Tibial artery (tissue), 4 donors: ENCODE data around the gene TRMT2A.

Experiments
- DNase-seq, 2 donors: peaks; one replicate each; pipeline ENCODE4 v3.0.0-alpha.2; 2019
- H3K27ac ChIP-seq, 2 donors: fragments of 200-600 bp; sonication (generic) in 1 of 2; 1 replicate in 1 of 2; 2 replicates in 1 of 2; pipeline ENCODE4 v1.5.1; 2018 to 2019; ENCODE audit warnings: mild to moderate bottlenecking in 1 of 2
- H3K27me3 ChIP-seq, 2 donors: fragments of 200-600 bp; sonication (generic) in 1 of 2; one replicate each; pipeline versions ENCODE4 v1.5.1 to v1.6.0; 2016 to 2019
- H3K36me3 ChIP-seq, 3 donors: fragments of 200-600 bp; sonication (generic) in 2 of 3; one replicate each; pipeline ENCODE4 v1.5.1; 2016 to 2019; ENCODE audit warnings: mild to moderate bottlenecking in 2 of 3
- H3K4me1 ChIP-seq, 4 donors: fragments of 200-600 bp; sonication (generic) in 2 of 4; 1 replicate in 3 of 4; 2 replicates in 1 of 4; pipeline ENCODE4 v1.5.1; 2016 to 2019
- H3K4me3 ChIP-seq, 2 donors: fragments of 200-600 bp; sonication (generic) in 1 of 2; 1 replicate in 1 of 2; 2 replicates in 1 of 2; pipeline ENCODE4 v1.5.1; 2018 to 2019; ENCODE audit warnings: mild to moderate bottlenecking in 2 of 2
- H3K9me3 ChIP-seq, 3 donors: fragments of 200-600 bp; sonication (generic) in 1 of 3; one replicate each; pipeline ENCODE4 v1.5.1; 2016 to 2019
- intact Hi-C: fragments of 100-400 bp; cut with DNase I; formaldehyde crosslinking; loops from one replicate; pipeline ENCODE4 v1.15.0; 2023; ENCODE audit warnings: low total_unique reads
- TF ChIP-seq, protein P1 (sequence below), 2 experiments: fragments of 200-600 bp in 1 of 2; fragments of 450-650 bp in 1 of 2; IDR thresholded peaks; one replicate each; pipeline ENCODE4 v1.5.1; 2017 to 2019; ENCODE audit warnings: antibody characterized with exemption in 2 of 2, mild to moderate bottlenecking in 1 of 2, moderate library complexity in 1 of 2

Gene TRMT2A

GRCh38 chr22:20147237-20147988 lies 30.4 kb upstream of the TRMT2A start:
- no peaks in the 10 kb centered on the region for H3K9me3 ChIP-seq
- H3K4me3 ChIP-seq: no peak overlapping the region
- H3K36me3 ChIP-seq: peaks cover 3 to 42% (median 21%) of the 10 kb centered on the region in 3 donors
- no peak for DNase-seq
- H3K27ac ChIP-seq: no peak overlapping the region
- H3K27me3 ChIP-seq: no peaks in the 10 kb centered on the region
- H3K4me1 ChIP-seq: no peaks in the 10 kb centered on the region
- intact Hi-C loops: no loop called here
- TF ChIP-seq, protein P1, sequence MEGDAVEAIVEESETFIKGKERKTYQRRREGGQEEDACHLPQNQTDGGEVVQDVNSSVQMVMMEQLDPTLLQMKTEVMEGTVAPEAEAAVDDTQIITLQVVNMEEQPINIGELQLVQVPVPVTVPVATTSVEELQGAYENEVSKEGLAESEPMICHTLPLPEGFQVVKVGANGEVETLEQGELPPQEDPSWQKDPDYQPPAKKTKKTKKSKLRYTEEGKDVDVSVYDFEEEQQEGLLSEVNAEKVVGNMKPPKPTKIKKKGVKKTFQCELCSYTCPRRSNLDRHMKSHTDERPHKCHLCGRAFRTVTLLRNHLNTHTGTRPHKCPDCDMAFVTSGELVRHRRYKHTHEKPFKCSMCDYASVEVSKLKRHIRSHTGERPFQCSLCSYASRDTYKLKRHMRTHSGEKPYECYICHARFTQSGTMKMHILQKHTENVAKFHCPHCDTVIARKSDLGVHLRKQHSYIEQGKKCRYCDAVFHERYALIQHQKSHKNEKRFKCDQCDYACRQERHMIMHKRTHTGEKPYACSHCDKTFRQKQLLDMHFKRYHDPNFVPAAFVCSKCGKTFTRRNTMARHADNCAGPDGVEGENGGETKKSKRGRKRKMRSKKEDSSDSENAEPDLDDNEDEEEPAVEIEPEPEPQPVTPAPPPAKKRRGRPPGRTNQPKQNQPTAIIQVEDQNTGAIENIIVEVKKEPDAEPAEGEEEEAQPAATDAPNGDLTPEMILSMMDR (IDR thresholded peaks at IDR 0.05): no peak

DNA sequence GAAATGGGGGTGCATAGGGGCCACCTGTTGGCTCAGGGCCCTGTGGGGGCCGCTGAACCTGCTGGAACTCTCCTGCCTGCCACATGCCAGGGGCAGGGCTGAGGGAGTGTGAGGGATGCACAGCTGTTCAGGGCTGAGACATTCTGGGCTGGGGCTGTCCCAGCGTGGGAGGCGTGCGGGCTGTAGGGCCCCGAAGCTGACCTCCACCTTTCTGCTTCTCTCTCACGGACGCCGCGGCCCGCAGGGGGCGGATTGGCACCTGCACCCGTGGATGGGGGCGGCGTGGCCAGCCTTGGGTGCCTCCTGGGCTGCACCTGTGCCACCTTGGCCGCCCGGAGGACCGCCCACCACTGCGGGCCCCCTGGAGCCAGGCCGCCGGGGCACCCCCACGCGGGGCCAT lies 29.8 kb upstream of the TRMT2A start:
- intact Hi-C loops: no loop called here

DNA sequence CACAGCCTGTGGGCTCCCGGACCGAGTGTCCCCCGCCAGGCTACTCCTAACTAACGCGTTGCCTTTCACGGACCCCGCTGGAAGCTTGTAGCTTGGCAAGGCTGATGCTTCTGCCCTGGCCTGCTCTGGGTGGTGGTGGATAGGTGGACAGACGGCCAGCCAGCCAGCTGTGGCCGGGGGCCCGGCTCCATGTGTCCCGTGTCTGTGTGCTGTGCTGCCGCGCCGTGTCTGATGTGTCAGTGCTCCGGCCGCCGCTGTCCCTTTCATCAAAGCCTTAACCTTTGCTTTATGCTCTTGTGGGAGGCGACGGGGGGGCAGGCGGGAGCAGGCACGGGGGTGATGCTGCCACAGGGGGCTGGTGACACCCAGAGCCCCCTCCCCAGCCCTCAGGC lies 28.8 kb upstream of the TRMT2A start:
- no peak overlapping the region for H3K27ac ChIP-seq
- no peaks in the 10 kb centered on the region for H3K9me3 ChIP-seq
- H3K27me3 ChIP-seq: no peaks in the 10 kb centered on the region
- no peak overlapping the region for H3K4me3 ChIP-seq
- H3K36me3 ChIP-seq: peaks cover 3 to 58% (median 34%) of the 10 kb centered on the region in 3 donors
- TF ChIP-seq, protein P1 (IDR thresholded peaks at IDR 0.05): no peak
- intact Hi-C loops: no loop called here
- H3K4me1 ChIP-seq: no peaks in the 10 kb centered on the region
- DNase-seq: no peak

More for the DNA sequence above, 29.8 kb upstream of the TRMT2A start:
- Histone ChIP-seq H3K4me1 (no peaks in the 10 kb centered on the region), H3K27ac (no peak overlapping the region), H3K27me3 (no peaks in the 10 kb centered on the region), H3K36me3 (peaks cover 3 to 49% (median 24%) of the 10 kb centered on the region in 3 donors), H3K4me3 (no peak overlapping the region), H3K9me3 (no peaks in the 10 kb centered on the region)
- no peak for DNase-seq
- TF ChIP-seq, protein P1 (IDR thresholded peaks at IDR 0.05): no peak

- no peaks in the 10 kb centered on the region for H3K27me3 ChIP-seq
- H3K9me3 ChIP-seq: no peaks in the 10 kb centered on the region
- H3K36me3 ChIP-seq: peaks cover 3 to 63% (median 39%) of the 10 kb centered on the region in 3 donors
- TF ChIP-seq, protein P1 (IDR thresholded peaks at IDR 0.05): no peak
- intact Hi-C loops: no loop called here
- no peak overlapping the region for H3K27ac ChIP-seq
- no peak overlapping the region for H3K4me3 ChIP-seq
- no peak for DNase-seq
- H3K4me1 ChIP-seq: no peaks in the 10 kb centered on the region
These were observed 28.3 kb upstream of the TRMT2A start for GRCh38 chr22:20145206-20145831.

DNA sequence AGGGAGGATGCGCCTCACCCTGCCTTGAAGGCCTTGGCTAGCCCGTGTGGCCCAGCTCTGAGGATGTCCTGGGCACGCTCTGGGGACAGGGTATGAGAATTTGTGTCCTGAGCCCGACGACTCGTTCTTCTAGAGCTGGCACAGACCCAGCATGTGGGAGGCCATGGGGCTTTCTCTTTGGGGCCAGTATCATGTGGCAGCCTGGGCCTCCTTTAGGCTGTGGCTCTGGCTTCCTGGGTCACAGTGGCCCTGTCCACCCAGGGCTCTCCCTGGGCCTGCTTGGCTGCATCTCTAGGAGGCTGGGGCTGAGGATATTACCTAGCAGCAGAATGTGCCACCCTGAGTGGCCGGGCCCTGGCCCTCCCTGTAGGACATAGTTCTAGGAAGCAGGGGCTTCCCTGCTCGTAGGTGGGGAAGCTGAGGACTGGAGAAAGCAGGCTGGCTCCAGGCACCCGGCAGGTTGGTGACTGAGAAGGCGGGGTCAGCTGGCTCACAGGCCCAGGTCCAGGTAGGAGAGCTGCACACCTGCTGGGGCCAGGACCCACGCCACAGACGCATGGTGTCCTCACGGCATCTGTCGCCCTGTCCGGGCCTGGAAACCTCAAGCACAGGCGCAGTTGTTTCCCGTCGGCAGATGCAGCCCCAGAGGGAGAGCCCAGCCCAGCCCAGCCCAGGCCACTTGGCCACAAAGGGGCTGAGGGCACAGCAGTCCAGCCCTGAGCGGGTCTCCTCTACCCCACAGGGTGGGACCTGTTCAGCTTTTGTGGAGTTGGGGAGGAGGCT lies 27.0 kb upstream of the TRMT2A start:
- Histone ChIP-seq H3K27me3 (no peaks in the 10 kb centered on the region), H3K36me3 (peaks cover 3 to 76% (median 39%) of the 10 kb centered on the region in 3 donors), H3K9me3 (no peaks in the 10 kb centered on the region), H3K27ac (no peak overlapping the region), H3K4me1 (no peaks in the 10 kb centered on the region), H3K4me3 (no peak overlapping the region)
- intact Hi-C loops: no loop called here
- TF ChIP-seq, protein P1 (IDR thresholded peaks at IDR 0.05): no peak
- no peak for DNase-seq
